Measurements from ENCODE around the gene GRIN3A.

GRIN3A gene

DNA sequence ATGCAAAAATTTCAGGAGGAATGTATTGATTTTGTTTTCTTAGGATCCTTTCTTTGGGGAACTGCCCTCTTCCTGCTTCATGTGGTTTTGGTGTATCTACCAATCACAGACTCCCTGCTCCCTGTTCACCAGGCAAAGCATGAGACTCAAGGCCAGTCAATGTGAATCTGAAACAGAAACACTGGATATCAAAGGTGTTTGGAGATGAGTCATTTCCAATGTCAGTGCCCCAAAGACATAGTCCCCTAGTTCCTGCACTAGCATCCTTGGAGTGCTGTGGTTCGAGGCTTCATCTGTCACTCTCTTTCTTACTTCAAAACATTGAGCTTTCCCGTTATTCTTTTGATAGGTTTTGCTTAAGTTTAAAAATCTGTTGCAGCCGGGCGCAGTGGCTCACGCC lies 151.8 kb downstream of the GRIN3A start:
- Histone ChIP-seq H3K27ac (ENCODE audit: insufficient read depth, low read depth, low read length, poor library complexity, severe bottlenecking) (no peak overlapping the region), H3K36me3 (ENCODE audit: control insufficient read depth, insufficient read depth, low read length) (no peaks in the 10 kb centered on the region), H3K27me3 (ENCODE audit: control insufficient read depth, insufficient read depth, low read length, poor library complexity, severe bottlenecking) (no peaks in the 10 kb centered on the region), H3K9me3 (ENCODE audit: control insufficient read depth, low read length) (no peaks in the 10 kb centered on the region), H3K4me3 (ENCODE audit: insufficient read depth, low read depth, low read length) (no peak overlapping the region), H3K4me1 (ENCODE audit: control insufficient read depth, insufficient read depth, low read length) (no peaks in the 10 kb centered on the region)
- 86 to 95% methylated on average over 5 of the region's 5 CpGs for WGBS, 2 experiments

GRCh38 chr9:101585740-101586139 lies 152.7 kb downstream of the GRIN3A start:
- Histone ChIP-seq H3K4me3 (ENCODE audit: insufficient read depth, low read depth, low read length) (no peak overlapping the region), H3K27me3 (ENCODE audit: control insufficient read depth, insufficient read depth, low read length, poor library complexity, severe bottlenecking) (no peaks in the 10 kb centered on the region), H3K9me3 (ENCODE audit: control insufficient read depth, low read length) (no peaks in the 10 kb centered on the region), H3K4me1 (ENCODE audit: control insufficient read depth, insufficient read depth, low read length) (no peaks in the 10 kb centered on the region), H3K27ac (ENCODE audit: insufficient read depth, low read depth, low read length, poor library complexity, severe bottlenecking) (no peak overlapping the region), H3K36me3 (ENCODE audit: control insufficient read depth, insufficient read depth, low read length) (no peaks in the 10 kb centered on the region)
- 77% methylated on average over 3 of the region's 3 CpGs for WGBS, 2 experiments

- no peaks in the 10 kb centered on the region for H3K9me3 ChIP-seq (ENCODE audit: control insufficient read depth, low read length)
- WGBS, 2 experiments, result 100% methylated on average over 1 of the region's 1 CpG; no CpG with 5 or more reads in 1 of the 2 experiments
- H3K27ac ChIP-seq (ENCODE audit: insufficient read depth, low read depth, low read length, poor library complexity, severe bottlenecking), result no peak overlapping the region
- no peaks in the 10 kb centered on the region for H3K4me1 ChIP-seq (ENCODE audit: control insufficient read depth, insufficient read depth, low read length)
- H3K27me3 ChIP-seq (ENCODE audit: control insufficient read depth, insufficient read depth, low read length, poor library complexity, severe bottlenecking), result no peaks in the 10 kb centered on the region
- H3K36me3 ChIP-seq (ENCODE audit: control insufficient read depth, insufficient read depth, low read length), result no peaks in the 10 kb centered on the region
- no peak overlapping the region for H3K4me3 ChIP-seq (ENCODE audit: insufficient read depth, low read depth, low read length)
Measured at GRCh38 chr9:101582553-101582952, 155.9 kb downstream of the GRIN3A start.

DNA sequence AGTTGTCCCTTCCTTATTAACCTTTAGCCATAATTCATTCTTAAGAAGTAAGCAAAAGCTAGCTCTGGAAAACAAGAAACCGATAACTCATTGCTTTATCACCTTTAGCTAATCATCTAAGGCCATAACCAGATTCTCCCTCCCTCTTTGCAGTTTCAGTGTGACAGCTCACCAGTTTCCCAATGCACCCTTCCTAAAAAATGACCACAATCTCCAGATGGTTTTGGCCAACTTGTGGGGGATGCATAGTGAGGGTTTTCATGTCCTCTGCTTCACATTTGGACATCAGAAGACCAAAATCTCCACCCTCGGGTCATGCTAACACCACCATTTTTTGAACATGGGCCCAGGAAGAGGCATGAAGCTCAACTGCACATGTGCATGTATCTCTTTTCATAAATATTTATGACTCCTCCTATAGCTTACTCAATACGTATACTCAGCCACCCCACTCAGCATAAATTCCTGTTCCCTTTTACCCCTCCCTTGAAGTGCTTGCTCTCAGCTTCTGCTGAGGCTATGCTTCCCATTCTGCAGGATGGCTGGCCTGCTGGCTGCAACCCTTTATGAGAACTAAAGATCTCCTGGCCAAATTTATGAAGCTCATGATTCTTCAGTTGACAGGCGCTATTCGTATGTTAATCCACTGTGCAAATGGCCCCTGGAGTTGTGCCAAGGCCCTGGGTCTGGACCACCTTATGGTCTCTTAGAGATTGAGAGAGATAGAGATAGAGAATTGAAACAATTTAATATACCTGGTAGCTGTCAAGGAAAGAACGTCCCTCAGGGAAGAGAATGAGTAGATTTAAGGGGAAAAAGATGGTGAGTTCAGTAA lies 158.5 kb downstream of the GRIN3A start:
- H3K36me3 ChIP-seq (ENCODE audit: control insufficient read depth, insufficient read depth, low read length), result no peaks in the 10 kb centered on the region
- no peaks in the 10 kb centered on the region for H3K9me3 ChIP-seq (ENCODE audit: control insufficient read depth, low read length)
- 93 to 96% methylated on average over 6 of the region's 6 CpGs for WGBS, 2 experiments
- no peak overlapping the region for H3K4me3 ChIP-seq (ENCODE audit: insufficient read depth, low read depth, low read length)
- H3K27ac ChIP-seq (ENCODE audit: insufficient read depth, low read depth, low read length, poor library complexity, severe bottlenecking), result no peak overlapping the region
- no peaks in the 10 kb centered on the region for H3K4me1 ChIP-seq (ENCODE audit: control insufficient read depth, insufficient read depth, low read length)
- H3K27me3 ChIP-seq (ENCODE audit: control insufficient read depth, insufficient read depth, low read length, poor library complexity, severe bottlenecking), result no peaks in the 10 kb centered on the region

DNA sequence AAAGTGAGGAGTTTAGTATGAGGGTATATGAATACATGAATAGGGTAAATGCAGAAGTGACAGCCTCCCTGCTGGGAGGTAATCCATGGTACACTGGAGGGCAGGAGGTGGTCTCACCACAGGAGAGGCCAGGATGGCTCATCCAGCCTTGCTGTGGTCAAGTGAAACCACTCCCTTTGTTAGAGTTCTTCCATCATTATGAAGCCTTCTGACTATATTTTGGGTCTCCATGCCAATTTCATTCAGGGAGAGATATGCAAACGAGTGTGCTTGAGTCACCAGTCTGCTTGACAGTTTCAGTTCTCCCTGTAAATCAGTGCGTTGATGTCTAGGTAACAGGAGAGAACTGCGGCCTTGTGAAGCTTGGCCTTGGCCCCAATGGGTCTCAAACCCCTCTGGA lies 160.1 kb downstream of the GRIN3A start:
- no peaks in the 10 kb centered on the region for H3K4me1 ChIP-seq (ENCODE audit: control insufficient read depth, insufficient read depth, low read length)
- no peak overlapping the region for H3K27ac ChIP-seq (ENCODE audit: insufficient read depth, low read depth, low read length, poor library complexity, severe bottlenecking)
- no peak overlapping the region for H3K4me3 ChIP-seq (ENCODE audit: insufficient read depth, low read depth, low read length)
- WGBS, 2 experiments, result 86 to 90% methylated on average over 3 of the region's 3 CpGs
- no peaks in the 10 kb centered on the region for H3K9me3 ChIP-seq (ENCODE audit: control insufficient read depth, low read length)
- no peaks in the 10 kb centered on the region for H3K27me3 ChIP-seq (ENCODE audit: control insufficient read depth, insufficient read depth, low read length, poor library complexity, severe bottlenecking)
- no peaks in the 10 kb centered on the region for H3K36me3 ChIP-seq (ENCODE audit: control insufficient read depth, insufficient read depth, low read length)

- no peaks in the 10 kb centered on the region for H3K27me3 ChIP-seq (ENCODE audit: control insufficient read depth, insufficient read depth, low read length, poor library complexity, severe bottlenecking)
- H3K27ac ChIP-seq (ENCODE audit: insufficient read depth, low read depth, low read length, poor library complexity, severe bottlenecking), result no peak overlapping the region
- H3K4me1 ChIP-seq (ENCODE audit: control insufficient read depth, insufficient read depth, low read length), result no peaks in the 10 kb centered on the region
- H3K36me3 ChIP-seq (ENCODE audit: control insufficient read depth, insufficient read depth, low read length), result no peaks in the 10 kb centered on the region
- no peaks in the 10 kb centered on the region for H3K9me3 ChIP-seq (ENCODE audit: control insufficient read depth, low read length)
- no peak overlapping the region for H3K4me3 ChIP-seq (ENCODE audit: insufficient read depth, low read depth, low read length)
Measured at GRCh38 chr9:101574731-101575333, 163.6 kb downstream of the GRIN3A start.

DNA sequence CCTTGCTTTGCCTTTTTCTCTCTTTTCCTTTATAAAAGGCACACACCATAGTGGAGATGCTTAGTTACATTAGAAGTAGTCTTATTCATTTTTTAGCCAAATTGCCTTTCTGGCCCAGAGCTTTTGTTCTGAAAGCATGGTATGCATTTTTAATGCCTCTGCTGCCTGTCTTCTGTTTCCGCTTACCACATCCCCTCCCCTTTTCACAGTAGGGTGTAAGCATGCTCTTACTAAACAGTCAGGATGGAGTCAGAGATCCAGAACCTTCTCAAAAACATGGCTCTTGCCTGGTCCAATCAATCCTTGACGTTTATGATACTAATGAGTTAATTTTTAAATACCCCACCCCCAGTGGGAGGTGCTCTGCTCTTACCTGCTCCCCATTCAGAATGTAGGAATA lies 166.1 kb downstream of the GRIN3A start:
- H3K27ac ChIP-seq (ENCODE audit: insufficient read depth, low read depth, low read length, poor library complexity, severe bottlenecking), result no peak overlapping the region
- no peaks in the 10 kb centered on the region for H3K36me3 ChIP-seq (ENCODE audit: control insufficient read depth, insufficient read depth, low read length)
- H3K4me3 ChIP-seq (ENCODE audit: insufficient read depth, low read depth, low read length), result no peak overlapping the region
- WGBS, 2 experiments, result 36 to 70% methylated on average over 1 to 2 of the region's 2 CpGs
- no peaks in the 10 kb centered on the region for H3K27me3 ChIP-seq (ENCODE audit: control insufficient read depth, insufficient read depth, low read length, poor library complexity, severe bottlenecking)
- H3K9me3 ChIP-seq (ENCODE audit: control insufficient read depth, low read length), result no peaks in the 10 kb centered on the region
- H3K4me1 ChIP-seq (ENCODE audit: control insufficient read depth, insufficient read depth, low read length), result no peaks in the 10 kb centered on the region

- Histone ChIP-seq H3K27me3 (ENCODE audit: control insufficient read depth, insufficient read depth, low read length, poor library complexity, severe bottlenecking) (no peaks in the 10 kb centered on the region), H3K36me3 (ENCODE audit: control insufficient read depth, insufficient read depth, low read length) (no peaks in the 10 kb centered on the region), H3K9me3 (ENCODE audit: control insufficient read depth, low read length) (no peaks in the 10 kb centered on the region), H3K4me3 (ENCODE audit: insufficient read depth, low read depth, low read length) (no peak overlapping the region), H3K4me1 (ENCODE audit: control insufficient read depth, insufficient read depth, low read length) (no peaks in the 10 kb centered on the region), H3K27ac (ENCODE audit: insufficient read depth, low read depth, low read length, poor library complexity, severe bottlenecking) (no peak overlapping the region)
- 96 to 100% methylated on average over 1 of the region's 1 CpG for WGBS, 2 experiments
Measured at GRCh38 chr9:101571114-101571513, 167.3 kb downstream of the GRIN3A start.

- H3K9me3 ChIP-seq (ENCODE audit: control insufficient read depth, low read length), result no peaks in the 10 kb centered on the region
- H3K4me3 ChIP-seq (ENCODE audit: insufficient read depth, low read depth, low read length), result no peak overlapping the region
- H3K36me3 ChIP-seq (ENCODE audit: control insufficient read depth, insufficient read depth, low read length), result no peaks in the 10 kb centered on the region
- no peaks in the 10 kb centered on the region for H3K4me1 ChIP-seq (ENCODE audit: control insufficient read depth, insufficient read depth, low read length)
- WGBS, 2 experiments, result 90 to 92% methylated on average over 5 of the region's 5 CpGs
- no peaks in the 10 kb centered on the region for H3K27me3 ChIP-seq (ENCODE audit: control insufficient read depth, insufficient read depth, low read length, poor library complexity, severe bottlenecking)
- no peak overlapping the region for H3K27ac ChIP-seq (ENCODE audit: insufficient read depth, low read depth, low read length, poor library complexity, severe bottlenecking)
Measured at GRCh38 chr9:101569741-101570501, 168.5 kb downstream of the GRIN3A start.

DNA sequence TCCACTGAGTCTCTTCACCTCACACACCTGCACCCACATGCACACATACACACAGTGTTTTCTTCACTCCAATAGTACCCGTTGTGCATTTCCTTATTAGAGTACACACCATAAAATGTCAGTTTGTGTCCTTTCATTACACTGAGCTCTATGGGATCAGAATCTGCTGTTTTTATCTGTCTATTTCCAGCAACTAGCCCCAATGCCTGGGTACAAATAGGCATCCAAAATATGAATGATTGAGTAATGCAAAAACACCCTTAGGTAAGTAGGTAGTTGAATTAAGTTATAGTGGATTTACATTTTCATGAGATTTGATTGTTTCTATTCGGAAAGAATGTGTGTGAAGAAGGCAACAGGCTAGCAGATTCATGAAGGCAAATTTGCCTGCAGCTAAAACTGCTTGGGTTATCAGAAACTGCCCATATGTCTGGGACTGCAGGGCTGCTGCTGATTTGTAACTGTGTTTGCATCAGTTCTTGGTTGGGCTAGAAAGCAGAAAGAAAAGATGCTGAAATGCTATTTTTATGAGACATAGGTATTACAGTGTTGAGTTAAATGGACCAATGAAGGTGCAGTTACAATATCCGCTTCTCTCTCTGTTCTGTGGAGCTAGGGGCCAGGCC lies 170.6 kb downstream of the GRIN3A start:
- 94 to 96% methylated on average over 3 of the region's 3 CpGs for WGBS, 2 experiments
- H3K27ac ChIP-seq (ENCODE audit: insufficient read depth, low read depth, low read length, poor library complexity, severe bottlenecking), result no peak overlapping the region
- H3K36me3 ChIP-seq (ENCODE audit: control insufficient read depth, insufficient read depth, low read length), result peaks cover 5% of the 10 kb centered on the region
- H3K4me3 ChIP-seq (ENCODE audit: insufficient read depth, low read depth, low read length), result no peak overlapping the region
- no peaks in the 10 kb centered on the region for H3K4me1 ChIP-seq (ENCODE audit: control insufficient read depth, insufficient read depth, low read length)
- H3K9me3 ChIP-seq (ENCODE audit: control insufficient read depth, low read length), result no peaks in the 10 kb centered on the region
- H3K27me3 ChIP-seq (ENCODE audit: control insufficient read depth, insufficient read depth, low read length, poor library complexity, severe bottlenecking), result no peaks in the 10 kb centered on the region
